ENCODE results near the gene REEP3. TPM values are rescaled to one million over a fixed set of nuclear protein-coding genes. Genes with fewer than 3 reads are reported as not detected.

REEP3 gene
- total RNA-seq, 1 experiment from 2014 or later, result 51.8 TPM

DNA sequence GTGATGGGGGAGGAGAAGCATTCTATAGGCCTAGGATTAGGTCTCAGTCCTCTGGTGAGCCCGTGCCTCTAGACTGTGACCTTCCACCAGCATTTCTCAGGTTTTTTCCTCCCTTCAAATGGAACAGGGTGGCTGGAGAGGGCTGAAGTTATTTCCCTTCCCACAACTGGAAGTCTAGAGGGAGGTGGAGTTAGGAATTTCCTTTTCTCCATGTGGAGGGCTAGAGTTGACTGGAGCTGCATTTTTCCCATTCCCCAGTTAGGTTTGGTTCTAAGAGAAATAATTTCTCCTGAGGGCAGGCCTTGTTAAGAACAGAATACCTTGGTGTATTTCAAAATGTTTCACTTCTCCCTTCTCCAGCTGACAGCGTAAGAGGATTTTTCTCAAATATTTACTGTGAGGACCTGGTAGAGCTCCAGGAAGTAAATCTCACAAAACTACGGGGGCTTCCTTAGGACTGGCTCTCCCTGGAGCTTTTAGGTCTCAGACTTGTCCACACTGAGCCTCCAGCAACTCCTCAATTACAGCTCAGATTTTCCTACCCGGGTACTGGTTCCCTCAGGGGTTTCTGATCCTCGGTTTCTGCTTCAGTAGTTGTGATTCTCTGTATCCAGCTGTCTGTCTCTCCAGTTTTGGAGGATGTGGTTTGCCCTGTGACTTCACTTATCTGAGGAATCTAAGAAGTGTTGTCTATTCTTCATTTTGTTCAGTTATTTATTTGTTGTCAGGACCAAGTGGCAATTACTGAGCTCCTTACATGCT lies 6.0 kb upstream of the REEP3 start:
- BruUV-seq (replicated peaks), result no TSS peak
- intact Hi-C loops (cut with micrococcal nuclease), result no loop called here
- CTCF ChIA-PET, result interaction anchor here (0.5 to 1.9 kb wide), 12 partner anchors 9 to 348 kb away, joined by 3 to 10 read pairs (median 3); no protein-coding TSS in a partner anchor
- TF ChIP-seq, protein P1, sequence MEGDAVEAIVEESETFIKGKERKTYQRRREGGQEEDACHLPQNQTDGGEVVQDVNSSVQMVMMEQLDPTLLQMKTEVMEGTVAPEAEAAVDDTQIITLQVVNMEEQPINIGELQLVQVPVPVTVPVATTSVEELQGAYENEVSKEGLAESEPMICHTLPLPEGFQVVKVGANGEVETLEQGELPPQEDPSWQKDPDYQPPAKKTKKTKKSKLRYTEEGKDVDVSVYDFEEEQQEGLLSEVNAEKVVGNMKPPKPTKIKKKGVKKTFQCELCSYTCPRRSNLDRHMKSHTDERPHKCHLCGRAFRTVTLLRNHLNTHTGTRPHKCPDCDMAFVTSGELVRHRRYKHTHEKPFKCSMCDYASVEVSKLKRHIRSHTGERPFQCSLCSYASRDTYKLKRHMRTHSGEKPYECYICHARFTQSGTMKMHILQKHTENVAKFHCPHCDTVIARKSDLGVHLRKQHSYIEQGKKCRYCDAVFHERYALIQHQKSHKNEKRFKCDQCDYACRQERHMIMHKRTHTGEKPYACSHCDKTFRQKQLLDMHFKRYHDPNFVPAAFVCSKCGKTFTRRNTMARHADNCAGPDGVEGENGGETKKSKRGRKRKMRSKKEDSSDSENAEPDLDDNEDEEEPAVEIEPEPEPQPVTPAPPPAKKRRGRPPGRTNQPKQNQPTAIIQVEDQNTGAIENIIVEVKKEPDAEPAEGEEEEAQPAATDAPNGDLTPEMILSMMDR (IDR thresholded peaks at IDR 0.05; ENCODE audit: unreplicated experiment), result no peak
- H3K27ac Mint-ChIP-seq (ENCODE audit: low read depth, unreplicated experiment), result peak overlapping the region; percentile 97
- H3K27me3 Mint-ChIP-seq (ENCODE audit: insufficient read depth, unreplicated experiment), result no peaks in the 10 kb centered on the region
- H3K9me3 Mint-ChIP-seq (ENCODE audit: unreplicated experiment), result peaks cover 7% of the 10 kb centered on the region
- H3K4me3 Mint-ChIP-seq (ENCODE audit: unreplicated experiment), result peak overlapping the region; percentile 65
- peaks cover 5% of the 10 kb centered on the region for H3K36me3 Mint-ChIP-seq (ENCODE audit: insufficient read depth, unreplicated experiment)
- DNase-seq (ENCODE audit: unreplicated experiment), result peak; percentile 42
- POLR2A ChIA-PET, result interaction anchor here (0.6 to 13.7 kb wide), 22 partner anchors 9 to 1522 kb away, joined by 3 to 205 read pairs (median 4); partner anchors contain the start of gene JMJD1C
- H3K4me1 Mint-ChIP-seq (ENCODE audit: insufficient read depth, unreplicated experiment), result peaks cover 59% of the 10 kb centered on the region

DNA sequence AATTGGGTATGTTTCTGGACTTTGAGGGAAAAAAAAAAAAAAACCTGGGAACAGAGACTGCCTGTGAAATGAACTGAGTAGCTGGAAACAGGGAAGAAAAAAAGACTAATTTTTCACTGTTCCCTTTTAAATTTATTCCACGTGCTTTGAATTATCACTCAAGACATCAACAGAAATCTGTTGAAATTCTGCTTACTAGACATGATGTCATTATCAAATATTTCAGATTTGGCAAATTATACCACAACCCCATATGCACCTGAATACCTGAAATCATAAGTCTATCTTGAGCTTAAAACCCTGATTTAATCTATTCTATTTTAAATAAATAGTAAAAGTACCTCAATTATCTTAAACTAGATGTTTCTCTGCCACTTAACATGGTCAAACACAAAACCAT lies 5.0 kb upstream of the REEP3 start:
- H3K27me3 Mint-ChIP-seq (ENCODE audit: insufficient read depth, unreplicated experiment), result no peaks in the 10 kb centered on the region
- H3K4me1 Mint-ChIP-seq (ENCODE audit: insufficient read depth, unreplicated experiment), result peaks cover 59% of the 10 kb centered on the region
- peaks cover 7% of the 10 kb centered on the region for H3K9me3 Mint-ChIP-seq (ENCODE audit: unreplicated experiment)
- H3K4me3 Mint-ChIP-seq (ENCODE audit: unreplicated experiment), result peak overlapping the region; percentile 65
- CTCF ChIA-PET, result interaction anchor here (0.6 to 1.9 kb wide), 5 partner anchors 12 to 204 kb away, joined by 3 to 10 read pairs (median 3); no protein-coding TSS in a partner anchor
- no TSS peak for BruUV-seq (replicated peaks)
- POLR2A ChIA-PET, result interaction anchor here (0.5 to 13.7 kb wide), 13 partner anchors 12 to 383 kb away, joined by 3 to 205 read pairs (median 6); partner anchors contain the start of genes JMJD1C and NRBF2
- H3K27ac Mint-ChIP-seq (ENCODE audit: low read depth, unreplicated experiment), result peak overlapping the region; percentile 97
- intact Hi-C loops (cut with micrococcal nuclease), result no loop called here
- TF ChIP-seq, protein P1 (IDR thresholded peaks at IDR 0.05; ENCODE audit: unreplicated experiment), result no peak
- no peak for DNase-seq (ENCODE audit: unreplicated experiment)
- H3K36me3 Mint-ChIP-seq (ENCODE audit: insufficient read depth, unreplicated experiment), result peaks cover 5% of the 10 kb centered on the region

DNA sequence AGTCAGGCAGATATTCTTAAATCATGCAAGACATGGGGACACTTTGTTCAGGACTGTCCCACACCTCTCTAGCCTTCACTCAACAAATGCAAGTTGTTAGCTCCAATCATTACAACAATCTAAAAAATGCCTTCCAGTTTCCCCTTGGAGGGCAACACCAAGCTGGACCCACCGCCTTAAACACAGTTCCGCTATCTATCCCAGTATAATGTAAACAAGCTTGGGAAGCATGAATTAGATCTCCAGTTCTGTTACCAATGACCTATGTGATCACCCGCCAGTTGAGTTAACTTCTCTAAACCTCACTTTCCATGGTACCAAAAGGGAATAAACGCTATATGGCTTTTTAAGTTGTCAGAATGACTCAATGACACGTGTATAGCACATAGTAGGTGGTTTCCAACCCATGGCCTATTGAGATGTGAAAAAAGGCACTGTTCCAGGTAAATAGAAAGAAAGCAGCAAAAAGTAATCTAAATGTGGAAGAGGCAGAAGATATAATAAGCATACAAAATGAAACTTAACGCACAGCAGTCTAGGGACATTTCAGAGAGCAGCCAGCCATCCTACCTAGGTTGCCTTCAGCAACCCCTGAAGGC lies 2.4 kb upstream of the REEP3 start:
- peak overlapping the region; percentile 83 for H3K27ac Mint-ChIP-seq (ENCODE audit: low read depth, unreplicated experiment)
- no peaks in the 10 kb centered on the region for H3K27me3 Mint-ChIP-seq (ENCODE audit: insufficient read depth, unreplicated experiment)
- intact Hi-C loops (cut with micrococcal nuclease), result loop anchor here (2.0 kb wide), 1 partner anchor 52 kb away; no protein-coding TSS in a partner anchor
- no peak for DNase-seq (ENCODE audit: unreplicated experiment)
- H3K4me1 Mint-ChIP-seq (ENCODE audit: insufficient read depth, unreplicated experiment), result peaks cover 53% of the 10 kb centered on the region
- peaks cover 5% of the 10 kb centered on the region for H3K36me3 Mint-ChIP-seq (ENCODE audit: insufficient read depth, unreplicated experiment)
- H3K9me3 Mint-ChIP-seq (ENCODE audit: unreplicated experiment), result no peaks in the 10 kb centered on the region
- TF ChIP-seq, protein P1 (IDR thresholded peaks at IDR 0.05; ENCODE audit: unreplicated experiment), result no peak
- ChIA-PET POLR2A (interaction anchor here (0.7 to 13.7 kb wide), 15 partner anchors 14 to 263 kb away, joined by 3 to 205 read pairs (median 4); partner anchors contain the start of gene JMJD1C), CTCF (interaction anchor here (0.7 to 2.0 kb wide), 5 partner anchors 13 to 293 kb away, joined by 3 to 4 read pairs (median 3); no protein-coding TSS in a partner anchor)
- no TSS peak for BruUV-seq (replicated peaks)
- H3K4me3 Mint-ChIP-seq (ENCODE audit: unreplicated experiment), result peak overlapping the region; percentile 86
